HG02981 (cell line): Measurements from ENCODE around the gene OCEL1.

Experiments
- ATAC-seq: cut with Tn5 transposase; IDR thresholded peaks from one replicate; pipeline ENCODE4 v1.9.1; 2021; ENCODE audit warnings: mild to moderate bottlenecking, moderate library complexity; ENCODE audit not compliant: unreplicated experiment

Gene OCEL1

GRCh38 chr19:17209126-17210036 is 16.6 kb upstream of the OCEL1 start:
- ATAC-seq: no peak

- ATAC-seq: no peak
Observed at GRCh38 chr19:17210296-17210695, 15.7 kb upstream of the OCEL1 start.

- no peak for ATAC-seq
Observed at GRCh38 chr19:17211547-17212446, 14.2 kb upstream of the OCEL1 start.

- no peak for ATAC-seq
Observed at GRCh38 chr19:17213334-17213733, 12.7 kb upstream of the OCEL1 start.

GRCh38 chr19:17214508-17215126 is 11.4 kb upstream of the OCEL1 start:
- ATAC-seq: no peak

GRCh38 chr19:17215127-17215971 is 10.7 kb upstream of the OCEL1 start, which contains the start of gene USE1:
USE1 (plus strand) TSS chr19:17215357; CDS start chr19:17215406, 49 bp downstream.
- peak; percentile 78 for ATAC-seq

- no peak for ATAC-seq
Observed at GRCh38 chr19:17216058-17216670, 9.9 kb upstream of the OCEL1 start.

GRCh38 chr19:17219286-17219685 is 6.7 kb upstream of the OCEL1 start:
- no peak for ATAC-seq

GRCh38 chr19:17220207-17220758 is 5.7 kb upstream of the OCEL1 start:
- ATAC-seq: no peak

- ATAC-seq: no peak
Observed at GRCh38 chr19:17225053-17225452, 973 bp upstream of the OCEL1 start.

GRCh38 chr19:17227798-17228367 is 1.9 kb downstream of the OCEL1 start:
- no peak for ATAC-seq

- ATAC-seq: no peak
Observed at GRCh38 chr19:17229890-17230289, 3.9 kb downstream of the OCEL1 start.

GRCh38 chr19:17232258-17232657 is 6.2 kb downstream of the OCEL1 start:
- ATAC-seq: no peak

- ATAC-seq: no peak
Observed at GRCh38 chr19:17234911-17235299, 8.9 kb downstream of the OCEL1 start.

GRCh38 chr19:17235300-17235970 is 9.4 kb downstream of the OCEL1 start:
- peak; percentile 77 for ATAC-seq

- peak; percentile 6 for ATAC-seq
Observed at GRCh38 chr19:17235971-17236777, 10.1 kb downstream of the OCEL1 start.

GRCh38 chr19:17236811-17237543 is 11.0 kb downstream of the OCEL1 start:
- ATAC-seq: no peak
